K562 (cell line): ENCODE measurements around the gene SNUPN. TPM values are rescaled to one million over a fixed set of nuclear protein-coding genes. Genes with fewer than 3 reads are reported as not detected.

Source experiments
- CHCHD3 ChIP-seq: fragments of 250-450 bp; sonication (Bioruptor Pico); IDR thresholded peaks from 2 replicates; pipeline ENCODE4 v2.1.2; 2022; ENCODE audit warnings: mild to moderate bottlenecking
- CREM ChIP-seq: IDR thresholded peaks from 2 replicates; pipeline ENCODE4 v1.6.1; 2014; ENCODE audit warnings: antibody characterized with exemption, low read depth
- CXXC5 ChIP-seq: fragments of 250-450 bp; sonication (Bioruptor Pico); IDR thresholded peaks from 2 replicates; pipeline ENCODE4 v1.8.0; 2022; ENCODE audit warnings: inconsistent platforms, mild to moderate bottlenecking, moderate library complexity
- GATAD2A ChIP-seq: fragments of 450-650 bp; IDR thresholded peaks from 2 replicates; pipeline ENCODE4 v1.6.1; 2017
- GATAD2B ChIP-seq: fragments of 450-650 bp; IDR thresholded peaks from 2 replicates; pipeline ENCODE4 v1.6.1; 2017; ENCODE audit warnings: mild to moderate bottlenecking, borderline replicate concordance
- HDAC8 ChIP-seq: fragments of 450-650 bp; IDR thresholded peaks from 2 replicates; pipeline ENCODE4 v1.6.1; 2016; ENCODE audit warnings: mild to moderate bottlenecking, missing genetic modification characterization, moderate library complexity, missing compliant biosample characterization
- KAT8 ChIP-seq: fragments of 450-650 bp; IDR thresholded peaks from 2 replicates; pipeline ENCODE4 v1.6.1; 2016; ENCODE audit warnings: low read depth, mild to moderate bottlenecking
- KDM1A ChIP-seq, 2 experiments: fragments of 450-650 bp; IDR thresholded peaks; 2 replicates each; pipeline ENCODE4 v1.6.1; 2016; ENCODE audit warnings: mild to moderate bottlenecking in 2 of 2
- MAZ ChIP-seq, 2 experiments: fragments of 450-650 bp in 1 of 2; sonication (generic) in 1 of 2; formaldehyde crosslinking; IDR thresholded peaks in 1 of 2; conservative IDR thresholded peaks in 1 of 2; 2 replicates each; pipeline versions ENCODE4 v1.4.0 to v1.5.0; 2020; ENCODE audit warnings: mild to moderate bottlenecking in 1 of 2, missing genetic modification reagents in 1 of 2
- PHF8 ChIP-seq: fragments of 200-600 bp; sonication (generic); IDR thresholded peaks from 2 replicates; pipeline ENCODE4 v1.6.1; 2012; ENCODE audit warnings: mixed run types, mild to moderate bottlenecking, inconsistent platforms, low read length, moderate library complexity, borderline replicate concordance
- PML ChIP-seq: IDR thresholded peaks from 2 replicates; pipeline ENCODE4 v1.6.1; 2012; ENCODE audit warnings: low read length, inconsistent platforms
- POLR2AphosphoS5 ChIP-seq: IDR thresholded peaks from 2 replicates; pipeline ENCODE4 v1.6.1; 2011; ENCODE audit warnings: mild to moderate bottlenecking, low read depth, low read length, moderate library complexity; ENCODE audit not compliant: control insufficient read depth, insufficient read depth
- SMAD1 ChIP-seq: fragments of 150-350 bp; IDR thresholded peaks from 2 replicates; pipeline ENCODE4 v1.6.1; 2014; ENCODE audit warnings: low read length, low read depth; ENCODE audit not compliant: partially characterized antibody
- SMC3 ChIP-seq: conservative IDR thresholded peaks from 2 replicates; pipeline ENCODE4 v1.6.1; 2011; ENCODE audit warnings: low read depth, low read length, improper control_type of control experiment; ENCODE audit not compliant: insufficient read depth
- ZNF79 ChIP-seq: fragments of 250-450 bp; sonication (Bioruptor Pico); IDR thresholded peaks from 2 replicates; pipeline ENCODE4 v1.4.0; 2020; ENCODE audit warnings: low read depth, mild to moderate bottlenecking, moderate library complexity
- polyA plus RNA-seq, 8 experiments: library from polyadenylated mRNA; depleted of rRNA in 4 of 8; stranded (reverse) in 5 of 8; unstranded in 3 of 8; fragments of >200 nt; fragmentation: Nextera tagmentation in 2 of 8; fragmentation: Illumina TruSeq in 1 of 8; extraction: Ambion mirVana in 2 of 8; extraction: Trizol in 1 of 8; gene quantifications; 2 replicates each; pipeline versions ENCODE4 v1.2.1 to v1.2.3, GENCODE V29; 2011 to 2014; ENCODE audit warnings: inconsistent platforms in 1 of 8, missing spikeins in 1 of 8
- total RNA-seq, 7 experiments: library from RNA; depleted of rRNA in 6 of 7; stranded (reverse); fragments of >200 nt in 6 of 7; fragmentation: Illumina TruSeq in 2 of 7; extraction: Trizol in 2 of 7; gene quantifications; 2 replicates each; pipeline versions ENCODE4 v1.2.1 to v1.2.3, GENCODE V29; 2011 to 2021; ENCODE audit warnings: low replicate concordance in 1 of 7
- TF ChIP-seq, protein P1 (sequence below): fragments of 450-650 bp; conservative IDR thresholded peaks from 2 replicates; pipeline ENCODE4 v1.6.1; 2016; ENCODE audit warnings: missing genetic modification characterization, low read depth, mild to moderate bottlenecking, control low read depth, missing compliant biosample characterization
- TF ChIP-seq, protein P2 (sequence below): fragments of 250-450 bp; sonication (Bioruptor Pico); IDR thresholded peaks from 2 replicates; pipeline ENCODE4 v1.6.1; 2021; ENCODE audit warnings: mild to moderate bottlenecking
- TF ChIP-seq, protein P3 (sequence below): fragments of 450-650 bp; formaldehyde crosslinking; conservative IDR thresholded peaks from 2 replicates; pipeline ENCODE4 v1.4.0; 2022; ENCODE audit warnings: mild to moderate bottlenecking, missing genetic modification characterization
- TF ChIP-seq, protein P4 (sequence below): fragments of 450-650 bp; formaldehyde crosslinking; IDR thresholded peaks from 2 replicates; pipeline ENCODE4 v1.4.0; 2020; ENCODE audit warnings: mild to moderate bottlenecking, moderate library complexity
- TF ChIP-seq, protein P5 (sequence below): sonication (generic); formaldehyde crosslinking; IDR thresholded peaks from 2 replicates; pipeline ENCODE4 v1.4.0; 2020; ENCODE audit warnings: mild to moderate bottlenecking, missing genetic modification reagents

The SNUPN gene
- total and polyA plus RNA-seq, 9 of the 15 experiments (the other 6 are each of a cell fraction or from before 2014, with no cell fraction given), result 32.2 to 78.3 (median 40.0) TPM

DNA sequence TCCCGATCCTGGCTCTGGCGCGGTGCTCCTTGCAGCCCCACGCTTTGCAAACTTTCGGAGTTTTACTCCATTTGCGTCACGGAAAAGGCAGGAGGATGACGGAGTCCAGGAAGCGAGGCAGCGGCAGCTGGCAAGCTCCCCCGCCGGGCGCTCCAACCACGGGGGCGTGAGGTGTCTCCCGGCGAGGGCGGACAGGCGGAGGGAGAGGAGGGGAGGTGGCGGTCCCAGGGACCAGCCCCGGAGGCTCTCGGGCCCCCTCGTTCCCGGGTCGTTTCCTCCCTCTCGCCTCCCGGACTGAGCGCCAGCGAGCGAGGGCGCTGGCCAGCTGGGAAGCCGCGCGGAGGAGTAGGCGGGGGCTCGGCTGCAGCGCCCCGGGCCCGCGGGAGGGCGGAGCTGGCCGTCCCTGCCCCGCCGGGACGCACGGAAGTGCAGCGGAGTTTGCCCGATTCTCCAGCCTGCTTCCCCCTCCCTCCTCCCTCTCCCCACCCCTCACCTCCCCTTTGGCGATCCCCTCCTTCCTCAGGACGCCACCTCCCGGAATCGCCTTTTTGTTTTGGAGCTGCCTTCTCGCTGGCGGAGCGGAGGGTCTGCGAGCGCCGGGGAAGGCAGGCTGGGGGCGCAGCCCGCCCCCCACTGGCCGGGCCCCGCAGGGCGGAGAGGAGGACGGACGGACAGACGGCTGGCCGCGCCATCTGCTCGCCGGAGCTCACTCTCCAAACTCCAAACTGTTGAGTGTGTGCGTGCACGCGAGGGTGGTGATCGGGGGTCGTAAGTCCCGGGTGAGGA, 22.0 kb upstream of the SNUPN start, which contains the start of gene SNX33 (continued):
- no peak for TF ChIP-seq KDM1A (IDR thresholded peaks at IDR 0.05)
- TF ChIP-seq, protein P1, sequence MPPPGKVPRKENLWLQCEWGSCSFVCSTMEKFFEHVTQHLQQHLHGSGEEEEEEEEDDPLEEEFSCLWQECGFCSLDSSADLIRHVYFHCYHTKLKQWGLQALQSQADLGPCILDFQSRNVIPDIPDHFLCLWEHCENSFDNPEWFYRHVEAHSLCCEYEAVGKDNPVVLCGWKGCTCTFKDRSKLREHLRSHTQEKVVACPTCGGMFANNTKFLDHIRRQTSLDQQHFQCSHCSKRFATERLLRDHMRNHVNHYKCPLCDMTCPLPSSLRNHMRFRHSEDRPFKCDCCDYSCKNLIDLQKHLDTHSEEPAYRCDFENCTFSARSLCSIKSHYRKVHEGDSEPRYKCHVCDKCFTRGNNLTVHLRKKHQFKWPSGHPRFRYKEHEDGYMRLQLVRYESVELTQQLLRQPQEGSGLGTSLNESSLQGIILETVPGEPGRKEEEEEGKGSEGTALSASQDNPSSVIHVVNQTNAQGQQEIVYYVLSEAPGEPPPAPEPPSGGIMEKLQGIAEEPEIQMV (tag), result no peak
- no peak for TF ChIP-seq CHCHD3 (CRISPR knock-in tag)
- no peak for TF ChIP-seq HDAC8 (tag)
- TF ChIP-seq, protein P2, sequence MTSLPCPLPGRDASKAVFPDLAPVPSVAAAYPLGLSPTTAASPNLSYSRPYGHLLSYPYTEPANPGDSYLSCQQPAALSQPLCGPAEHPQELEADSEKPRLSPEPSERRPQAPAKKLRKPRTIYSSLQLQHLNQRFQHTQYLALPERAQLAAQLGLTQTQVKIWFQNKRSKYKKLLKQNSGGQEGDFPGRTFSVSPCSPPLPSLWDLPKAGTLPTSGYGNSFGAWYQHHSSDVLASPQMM (CRISPR knock-in tag), result no peak
- peak; percentile 34; the same call in 1 of the 2 replicates for TF ChIP-seq GATAD2A
- peak; percentile 63; the same call in 1 of the 2 replicates for TF ChIP-seq PHF8
- TF ChIP-seq GATAD2B, result no peak
- TF ChIP-seq KAT8, result no peak
- TF ChIP-seq, protein P3, sequence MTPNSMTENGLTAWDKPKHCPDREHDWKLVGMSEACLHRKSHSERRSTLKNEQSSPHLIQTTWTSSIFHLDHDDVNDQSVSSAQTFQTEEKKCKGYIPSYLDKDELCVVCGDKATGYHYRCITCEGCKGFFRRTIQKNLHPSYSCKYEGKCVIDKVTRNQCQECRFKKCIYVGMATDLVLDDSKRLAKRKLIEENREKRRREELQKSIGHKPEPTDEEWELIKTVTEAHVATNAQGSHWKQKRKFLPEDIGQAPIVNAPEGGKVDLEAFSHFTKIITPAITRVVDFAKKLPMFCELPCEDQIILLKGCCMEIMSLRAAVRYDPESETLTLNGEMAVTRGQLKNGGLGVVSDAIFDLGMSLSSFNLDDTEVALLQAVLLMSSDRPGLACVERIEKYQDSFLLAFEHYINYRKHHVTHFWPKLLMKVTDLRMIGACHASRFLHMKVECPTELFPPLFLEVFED (CRISPR knock-in tag), result no peak
- 0 out of 2 replicates have a peak, but pooled peaks have one; percentile 10 for TF ChIP-seq PML
- peak; percentile 92 for TF ChIP-seq MAZ (CRISPR knock-in tag; conservative IDR thresholded peaks at IDR 0.05 in 1 of 2, IDR thresholded peaks at IDR 0.05 in 1 of 2)
- TF ChIP-seq POLR2AphosphoS5, result no peak
- TF ChIP-seq ZNF79 (CRISPR knock-in tag), result no peak
- 0 out of 2 replicates have a peak, but pooled peaks have one; percentile 12 for TF ChIP-seq SMC3
- TF ChIP-seq, protein P4, sequence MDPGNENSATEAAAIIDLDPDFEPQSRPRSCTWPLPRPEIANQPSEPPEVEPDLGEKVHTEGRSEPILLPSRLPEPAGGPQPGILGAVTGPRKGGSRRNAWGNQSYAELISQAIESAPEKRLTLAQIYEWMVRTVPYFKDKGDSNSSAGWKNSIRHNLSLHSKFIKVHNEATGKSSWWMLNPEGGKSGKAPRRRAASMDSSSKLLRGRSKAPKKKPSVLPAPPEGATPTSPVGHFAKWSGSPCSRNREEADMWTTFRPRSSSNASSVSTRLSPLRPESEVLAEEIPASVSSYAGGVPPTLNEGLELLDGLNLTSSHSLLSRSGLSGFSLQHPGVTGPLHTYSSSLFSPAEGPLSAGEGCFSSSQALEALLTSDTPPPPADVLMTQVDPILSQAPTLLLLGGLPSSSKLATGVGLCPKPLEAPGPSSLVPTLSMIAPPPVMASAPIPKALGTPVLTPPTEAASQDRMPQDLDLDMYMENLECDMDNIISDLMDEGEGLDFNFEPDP (CRISPR knock-in tag), result no peak
- no peak for TF ChIP-seq SMAD1
- peak; percentile 78 for TF ChIP-seq CXXC5 (CRISPR knock-in tag)
- TF ChIP-seq, protein P5, sequence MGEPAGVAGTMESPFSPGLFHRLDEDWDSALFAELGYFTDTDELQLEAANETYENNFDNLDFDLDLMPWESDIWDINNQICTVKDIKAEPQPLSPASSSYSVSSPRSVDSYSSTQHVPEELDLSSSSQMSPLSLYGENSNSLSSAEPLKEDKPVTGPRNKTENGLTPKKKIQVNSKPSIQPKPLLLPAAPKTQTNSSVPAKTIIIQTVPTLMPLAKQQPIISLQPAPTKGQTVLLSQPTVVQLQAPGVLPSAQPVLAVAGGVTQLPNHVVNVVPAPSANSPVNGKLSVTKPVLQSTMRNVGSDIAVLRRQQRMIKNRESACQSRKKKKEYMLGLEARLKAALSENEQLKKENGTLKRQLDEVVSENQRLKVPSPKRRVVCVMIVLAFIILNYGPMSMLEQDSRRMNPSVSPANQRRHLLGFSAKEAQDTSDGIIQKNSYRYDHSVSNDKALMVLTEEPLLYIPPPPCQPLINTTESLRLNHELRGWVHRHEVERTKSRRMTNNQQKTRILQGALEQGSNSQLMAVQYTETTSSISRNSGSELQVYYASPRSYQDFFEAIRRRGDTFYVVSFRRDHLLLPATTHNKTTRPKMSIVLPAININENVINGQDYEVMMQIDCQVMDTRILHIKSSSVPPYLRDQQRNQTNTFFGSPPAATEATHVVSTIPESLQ (CRISPR knock-in tag), result no peak
- TF ChIP-seq CREM, result peak; percentile 43; the same call in 1 of the 2 replicates
